Astrocyte of the cerebellum (primary cell): Measurements from ENCODE around the gene GRK3.

Experiments used
- DNase-seq: peaks from one replicate; pipeline ENCODE4 v3.0.0-alpha.2; 2011; ENCODE audit warnings: low read depth
- H3K4me3 ChIP-seq: 2 replicates; pipeline ENCODE4 v1.5.1; 2011; ENCODE audit warnings: mild to moderate bottlenecking, low read depth, low read length, moderate library complexity
- CTCF ChIP-seq: IDR thresholded peaks from 2 replicates; pipeline ENCODE4 v1.5.1; 2012; ENCODE audit warnings: low read length, low read depth, moderate library complexity, mild to moderate bottlenecking; ENCODE audit errors: missing control alignments
- in situ Hi-C: cut with HindIII; loops from 2 replicates; pipeline ENCODE4 v1.10.0; 2017; ENCODE audit warnings: low sequenced_read_pairs

GRK3 gene

GRCh38 chr22:25754527-25755202, 190.2 kb downstream of the GRK3 start:
- no peak overlapping the region for H3K4me3 ChIP-seq
- DNase-seq = peak; percentile 48
- TF ChIP-seq CTCF = no peak
- in situ Hi-C loops = no loop called here

- TF ChIP-seq CTCF = no peak
- H3K4me3 ChIP-seq = no peak overlapping the region
- in situ Hi-C loops = no loop called here
- DNase-seq = no peak
Measured at GRCh38 chr22:25757686-25758085, 193.2 kb downstream of the GRK3 start.

- no peak for DNase-seq
- in situ Hi-C loops = no loop called here
- no peak overlapping the region for H3K4me3 ChIP-seq
- TF ChIP-seq CTCF = no peak
Measured at GRCh38 chr22:25758316-25758715, 193.8 kb downstream of the GRK3 start.

- in situ Hi-C loops = no loop called here
- no peak for TF ChIP-seq CTCF
- peak; percentile 90 for DNase-seq
- no peak overlapping the region for H3K4me3 ChIP-seq
Measured at GRCh38 chr22:25759825-25760231, 195.4 kb downstream of the GRK3 start.

GRCh38 chr22:25760294-25760693, 195.8 kb downstream of the GRK3 start:
- in situ Hi-C loops = no loop called here

GRCh38 chr22:25760848-25761595, 196.5 kb downstream of the GRK3 start:
- in situ Hi-C loops = no loop called here
- no peak for DNase-seq
- no peak for TF ChIP-seq CTCF
- no peak overlapping the region for H3K4me3 ChIP-seq

More at GRCh38 chr22:25760294-25760693, 195.8 kb downstream of the GRK3 start:
- no peak for TF ChIP-seq CTCF
- no peak for DNase-seq
- H3K4me3 ChIP-seq = no peak overlapping the region
